Measurements from ENCODE around the gene CALML6.

The CALML6 gene

DNA sequence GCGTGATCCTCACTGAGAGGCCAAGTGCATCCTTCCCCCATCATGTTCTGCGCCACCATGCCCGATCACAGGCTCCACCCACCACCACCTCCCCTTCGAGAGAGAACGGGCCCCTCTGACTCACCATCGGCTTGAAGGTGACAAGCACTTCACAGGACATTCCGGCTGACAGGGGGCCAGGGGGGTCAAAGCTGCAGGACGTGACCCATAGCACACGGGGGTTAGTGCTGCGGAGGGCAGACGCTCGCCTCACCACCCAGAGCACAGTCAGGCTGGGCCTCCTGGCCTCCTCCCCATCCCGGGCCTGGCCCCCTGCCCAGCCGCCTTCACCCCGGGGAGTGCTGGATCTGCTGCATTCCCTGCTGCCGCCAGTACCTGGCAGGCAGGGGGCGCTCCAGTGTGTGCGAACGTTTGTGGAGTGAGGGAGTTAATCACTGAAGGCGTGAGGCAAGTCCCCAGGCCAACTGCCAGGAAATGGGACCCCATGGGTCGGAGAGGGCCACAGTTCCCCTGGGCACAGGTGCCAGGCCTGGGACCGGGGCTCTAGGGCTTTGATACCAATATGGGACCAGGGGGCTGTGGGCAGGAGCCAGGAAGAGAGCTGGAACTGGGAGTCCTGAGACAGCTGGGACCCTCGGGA is 44.9 kb downstream of the CALML6 start:
- DNase-seq (ENCODE audit: extremely low spot score, insufficient read length, low read depth) (peak; percentile 50), FAIRE-seq (no peak)

DNA sequence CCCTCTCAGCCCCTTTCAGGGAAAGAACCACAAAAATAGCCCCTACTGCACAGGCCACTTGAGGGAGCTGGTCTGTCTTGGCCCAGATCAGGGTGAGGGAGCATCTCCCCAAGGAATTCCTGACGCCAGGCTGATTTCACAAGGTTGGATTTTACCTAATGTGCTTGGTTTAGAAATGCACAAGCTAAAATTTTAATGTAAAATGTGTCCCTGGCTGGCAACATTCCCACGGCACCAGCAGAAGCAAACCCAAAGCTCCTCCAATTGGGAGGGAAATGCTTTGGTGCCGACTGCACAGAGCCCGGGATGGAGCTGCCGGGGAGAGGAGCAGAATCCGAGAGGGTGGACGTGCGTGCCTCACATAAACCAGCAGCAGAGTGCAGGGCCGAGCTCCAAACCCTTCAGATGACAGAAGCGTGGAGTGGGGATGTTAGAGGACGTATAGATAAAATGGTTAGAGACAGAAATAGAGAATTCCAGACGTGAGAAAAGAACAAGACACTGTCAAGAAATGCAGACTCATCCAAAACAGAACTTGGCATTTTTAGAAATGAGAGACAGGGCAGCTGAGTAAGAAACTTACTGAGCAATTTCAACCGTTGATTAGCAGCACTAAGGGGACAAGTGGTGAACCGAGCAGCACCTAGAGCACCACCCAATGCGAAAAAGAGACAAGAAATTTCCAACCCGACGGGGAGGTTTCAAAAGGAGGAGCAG is 45.6 kb downstream of the CALML6 start:
- no peak for FAIRE-seq
- DNase-seq (ENCODE audit: extremely low spot score, insufficient read length, low read depth), result no peak

GRCh38 chr1:1962752-1963151 is 47.7 kb downstream of the CALML6 start:
- DNase-seq (ENCODE audit: extremely low spot score, insufficient read length, low read depth) (no peak), FAIRE-seq (no peak)

DNA sequence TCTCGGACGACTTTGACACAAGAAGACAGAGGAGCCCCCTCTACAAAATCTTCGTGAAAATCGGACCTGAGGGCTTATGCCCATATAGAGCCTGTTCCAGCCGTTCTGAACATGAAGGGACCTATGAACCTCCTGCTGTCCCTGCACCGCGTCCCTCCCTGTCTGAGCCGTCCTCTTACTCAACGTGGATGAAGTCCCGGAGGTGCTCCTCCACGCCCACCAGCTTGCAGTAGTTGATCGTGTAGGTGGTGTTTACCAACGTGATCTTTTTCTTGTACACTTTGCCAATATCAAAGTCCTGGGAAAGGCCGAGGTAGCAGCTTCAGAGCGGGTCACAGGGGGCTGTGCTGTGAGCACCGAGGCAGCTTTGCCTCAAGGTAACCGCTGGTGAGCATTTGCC is 48.5 kb downstream of the CALML6 start:
- FAIRE-seq (no peak), DNase-seq (ENCODE audit: extremely low spot score, insufficient read length, low read depth) (no peak)

DNA sequence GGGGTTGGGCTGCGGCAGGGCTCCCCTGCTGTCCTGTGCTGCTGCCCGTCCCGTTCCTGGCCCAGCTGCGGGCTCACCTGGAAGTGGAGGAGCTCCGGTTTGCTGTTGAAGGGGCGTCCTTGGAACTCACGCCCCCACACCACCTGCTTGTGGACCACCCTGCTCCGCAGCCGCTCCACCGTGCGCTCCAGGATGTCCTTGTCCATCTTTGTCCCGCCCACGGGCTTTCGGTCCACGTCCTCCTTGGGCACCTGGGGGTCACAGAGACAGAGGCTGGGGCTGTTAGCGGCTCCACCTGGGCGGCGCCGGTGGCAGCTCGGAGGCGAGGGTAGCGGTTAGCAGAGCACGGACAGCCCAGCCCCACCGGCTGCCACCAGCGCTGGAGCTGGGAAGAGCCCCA is 49.8 kb downstream of the CALML6 start:
- FAIRE-seq, result no peak
- no peak for DNase-seq (ENCODE audit: extremely low spot score, insufficient read length, low read depth)

GRCh38 chr1:1965546-1965945 is 50.5 kb downstream of the CALML6 start:
- FAIRE-seq (no peak), DNase-seq (ENCODE audit: extremely low spot score, insufficient read length, low read depth) (no peak)

DNA sequence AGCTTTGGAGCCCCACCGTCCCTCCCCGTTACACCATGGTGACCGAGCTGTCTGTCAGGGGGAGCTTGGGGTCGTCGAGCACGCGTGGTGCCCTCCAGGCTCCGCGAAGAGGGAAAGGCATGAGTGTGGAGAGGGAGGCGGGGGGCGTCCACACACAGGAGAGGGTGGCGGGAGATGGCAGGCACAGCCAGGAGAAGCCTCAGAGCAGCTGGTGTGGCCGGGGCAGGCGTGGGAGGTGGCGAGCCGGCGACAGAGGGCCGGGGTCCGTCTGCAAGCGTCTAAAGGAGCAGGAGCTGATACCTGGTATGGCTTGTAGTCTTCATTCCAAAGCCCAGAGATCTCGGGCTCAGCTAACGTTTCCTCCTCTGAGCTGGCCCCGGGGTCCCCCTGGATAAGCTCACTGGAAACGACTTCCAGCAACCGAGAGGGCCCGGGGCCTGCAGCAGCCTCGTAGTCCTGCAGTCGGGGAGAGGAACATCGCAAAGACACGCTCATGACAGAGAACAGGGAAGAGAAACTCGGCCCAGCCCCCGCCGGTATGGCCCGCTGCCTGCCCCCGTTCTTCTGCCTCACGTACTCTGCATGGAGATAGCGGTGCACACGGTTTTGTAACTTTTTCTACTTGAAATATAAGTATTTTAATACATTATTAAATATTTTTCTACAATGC is 51.1 kb downstream of the CALML6 start:
- FAIRE-seq (no peak), DNase-seq (ENCODE audit: extremely low spot score, insufficient read length, low read depth) (no peak)

All from GM18507 (cell line).